ENCODE data around the gene TMSB4X. TPM values are rescaled to one million over a fixed set of nuclear protein-coding genes. Genes with fewer than 3 reads are reported as not detected.
"Not testable (repeated sequence)": the region's sequence is repeated elsewhere in the genome, so short reads cannot be mapped to it uniquely, and the experiment has no call there.

TMSB4X gene
- total RNA-seq: 1,000 to 10,000 TPM; 3,954 to 4,090 TPM
- long read RNA-seq, donor 1, transcript TMSB4X-204 (3 exons, 628 nt): major isoform, 523 of 544 reads
- long read RNA-seq, donor 1, transcript TMSB4X-203 (2 exons, 1,702 nt): minor isoform, 15 of 544 reads
- long read RNA-seq, donor 1, partial matches to known transcripts: 0 of 544 reads
- long read RNA-seq, donor 1, other reads (novel, unspliced or antisense): 6 of 544 reads
- long read RNA-seq, donor 2, transcript TMSB4X-203 (2 exons, 1,702 nt): minor isoform, 36 of 900 reads
- long read RNA-seq, donor 2, transcript TMSB4X-204 (3 exons, 628 nt): major isoform, 854 of 900 reads
- long read RNA-seq, donor 2, partial matches to known transcripts: 0 of 900 reads
- long read RNA-seq, donor 2, other reads (novel, unspliced or antisense): 9 of 900 reads

DNA sequence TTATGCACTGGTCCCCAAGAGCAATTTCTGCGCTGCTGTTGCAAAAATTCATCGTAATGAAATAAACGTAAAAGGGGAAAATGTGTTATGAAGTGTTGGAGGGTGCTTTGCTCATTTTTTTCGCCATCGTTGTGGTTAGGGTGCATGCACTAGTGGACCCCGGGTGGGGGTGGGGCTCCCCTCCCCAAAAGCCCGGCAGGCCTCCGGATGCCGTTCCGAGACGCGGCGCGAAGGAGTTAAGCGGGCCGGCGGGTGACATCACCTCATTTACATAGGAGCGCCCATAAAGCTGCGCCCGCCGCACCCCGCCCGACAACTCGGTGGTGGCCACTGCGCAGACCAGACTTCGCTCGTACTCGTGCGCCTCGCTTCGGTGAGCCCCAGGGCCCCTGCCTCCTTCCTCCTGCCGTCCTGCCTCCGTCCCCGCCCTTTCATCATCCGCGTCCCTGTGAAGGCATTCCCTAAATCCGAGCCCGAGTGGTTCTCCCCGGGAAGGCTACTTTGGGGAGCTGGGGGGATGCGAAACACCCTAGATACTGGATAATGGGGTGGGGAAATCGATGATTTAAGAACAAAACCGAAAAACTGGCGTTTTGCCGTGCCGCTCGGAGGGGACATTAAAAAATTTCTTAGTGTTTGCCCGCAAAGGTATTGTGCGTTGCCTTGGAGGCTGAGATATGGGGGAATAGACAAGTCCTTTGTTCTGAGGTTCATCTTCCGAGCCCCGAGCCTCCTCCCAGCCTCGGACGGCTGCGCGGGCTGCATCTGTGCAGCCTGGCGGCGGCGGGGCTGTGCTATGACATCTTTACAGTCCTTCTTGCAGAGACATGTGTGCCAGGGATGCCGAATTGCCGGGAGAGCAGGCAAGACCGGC lies at the start of gene TMSB4X:
Gene TMSB4X, plus strand, starts transcription at position 315 of the 874 bp plus-strand sequence.
- DNase-seq (ENCODE audit: low spot score): peak; percentile 97
- intact Hi-C loops (cut with DNase I): loop anchor here in 1 of 2 donors (5.0 kb wide), 1 partner anchor 512 kb away; no protein-coding TSS in a partner anchor

DNA sequence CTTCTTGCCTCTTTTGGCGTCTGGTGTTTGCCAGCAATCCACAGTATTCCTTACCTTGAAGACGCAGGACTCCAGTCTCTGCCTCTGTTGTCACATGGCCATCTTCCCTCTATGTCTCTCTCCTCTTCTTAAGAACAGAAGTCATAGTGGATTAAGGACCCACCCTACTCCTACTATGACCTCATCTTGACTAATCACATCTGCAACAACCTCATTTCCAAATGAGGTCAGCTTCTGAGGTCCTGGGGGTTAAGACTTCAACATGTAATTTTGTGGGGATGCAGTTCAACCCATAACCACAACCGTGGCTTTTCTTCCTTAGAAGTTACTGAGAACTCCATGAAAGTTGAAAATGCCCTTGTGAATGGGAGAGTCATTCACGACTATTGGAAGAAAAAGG lies 45.2 kb upstream of the TMSB4X start:
- intact Hi-C loops (cut with DNase I): no loop called here
- no peak for DNase-seq (ENCODE audit: low spot score)

DNA sequence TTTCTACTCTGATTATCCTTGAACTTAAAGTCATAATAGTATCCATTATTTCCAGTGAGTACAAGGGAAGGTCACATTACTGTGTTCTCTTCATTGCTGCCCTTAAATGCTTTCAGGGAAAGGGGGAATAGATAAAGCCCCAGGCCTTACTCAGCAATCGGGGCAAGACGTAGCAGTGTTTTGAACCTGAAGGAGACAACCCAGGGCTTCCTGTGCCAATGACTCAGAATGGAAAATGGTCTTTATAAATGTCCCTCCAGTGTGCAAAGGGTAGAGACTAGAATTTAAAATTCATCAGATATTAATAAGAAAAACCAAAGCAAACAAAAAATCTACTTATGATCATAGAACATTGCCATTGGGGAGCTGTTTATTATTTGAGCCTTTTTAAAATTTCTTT lies 44.8 kb upstream of the TMSB4X start:
- intact Hi-C loops (cut with DNase I): no loop called here
- DNase-seq (ENCODE audit: low spot score): no peak

DNA sequence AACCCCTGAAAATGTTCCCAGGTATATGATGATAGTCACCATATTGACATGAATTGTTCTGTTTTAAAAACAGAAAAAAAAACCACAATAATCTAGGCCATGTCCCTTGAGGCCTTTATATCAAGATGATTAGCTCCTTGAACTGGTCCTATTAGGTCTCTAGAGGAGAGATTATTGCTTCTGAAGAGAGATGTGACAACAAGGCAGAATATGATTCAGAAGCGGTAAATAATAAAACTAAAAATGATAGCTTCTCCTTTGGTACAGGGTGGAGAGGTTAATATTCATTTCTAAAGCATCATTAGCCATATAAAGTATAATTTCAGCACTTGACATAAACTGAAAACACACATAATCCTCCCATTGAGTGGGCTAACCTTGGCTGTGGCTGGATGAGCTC lies 42.7 kb upstream of the TMSB4X start:
- DNase-seq (ENCODE audit: low spot score): no peak
- intact Hi-C loops (cut with DNase I): no loop called here

DNA sequence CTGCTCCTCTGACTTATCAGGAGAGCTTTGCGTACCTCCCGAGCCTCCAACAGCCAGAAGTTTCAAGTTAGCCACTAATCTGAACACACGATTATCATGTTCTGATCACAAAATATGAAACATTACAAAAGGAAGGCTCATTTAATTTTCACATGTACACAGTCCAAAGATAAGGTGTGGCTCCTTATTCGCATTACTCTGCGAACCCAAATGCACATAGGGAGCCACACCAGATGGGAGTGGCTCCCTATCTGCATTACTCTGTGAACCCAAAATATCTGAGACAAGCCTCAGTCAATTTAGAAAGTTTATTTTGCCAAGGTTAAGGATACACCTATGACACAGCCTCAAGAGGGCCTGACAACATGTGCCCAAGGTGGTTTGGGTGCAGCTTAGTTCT lies 40.1 kb upstream of the TMSB4X start:
- intact Hi-C loops (cut with DNase I): no loop called here
- DNase-seq (ENCODE audit: low spot score): no peak

DNA sequence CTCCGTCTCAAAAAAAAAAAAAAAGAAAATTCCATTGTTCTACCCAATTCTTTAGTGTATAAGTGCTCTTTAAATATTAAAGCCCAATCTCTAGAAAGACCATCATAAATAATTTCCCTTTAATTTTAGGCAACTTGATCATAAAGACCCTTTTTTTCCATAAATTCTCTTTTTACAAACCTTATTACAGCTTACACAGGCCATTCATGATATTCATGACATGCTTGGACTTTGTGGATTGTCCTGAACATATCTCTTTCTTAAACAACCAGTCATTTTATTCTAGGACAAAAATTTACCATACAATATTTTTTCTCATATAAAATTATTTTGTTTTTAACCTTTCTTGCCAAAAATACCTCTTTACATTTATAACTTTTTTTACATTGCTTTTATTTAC lies 38.0 kb upstream of the TMSB4X start:
- intact Hi-C loops (cut with DNase I): no loop called here
- DNase-seq (ENCODE audit: low spot score): no peak

DNA sequence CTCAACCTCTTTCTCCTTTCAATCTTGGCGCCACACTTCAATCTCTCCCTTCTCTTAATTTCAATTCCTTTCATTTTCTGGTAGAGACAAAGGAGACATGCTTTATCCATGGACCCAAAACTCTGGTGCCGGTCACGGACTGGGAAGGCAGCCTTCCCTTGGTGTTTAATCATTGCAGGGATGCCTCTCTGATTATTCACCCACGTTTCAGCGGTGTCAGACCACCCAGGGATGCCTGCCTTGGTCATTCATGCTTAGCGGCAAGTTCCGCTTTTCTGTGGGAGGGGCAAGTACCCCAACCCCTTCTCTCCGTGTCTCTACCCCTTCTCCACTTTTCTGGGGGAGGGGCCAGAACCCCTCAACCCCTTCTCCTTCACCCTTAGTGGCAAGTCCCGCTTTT lies 34.4 kb upstream of the TMSB4X start:
- intact Hi-C loops (cut with DNase I); DNase-seq (ENCODE audit: low spot score): not testable (repeated sequence)

DNA sequence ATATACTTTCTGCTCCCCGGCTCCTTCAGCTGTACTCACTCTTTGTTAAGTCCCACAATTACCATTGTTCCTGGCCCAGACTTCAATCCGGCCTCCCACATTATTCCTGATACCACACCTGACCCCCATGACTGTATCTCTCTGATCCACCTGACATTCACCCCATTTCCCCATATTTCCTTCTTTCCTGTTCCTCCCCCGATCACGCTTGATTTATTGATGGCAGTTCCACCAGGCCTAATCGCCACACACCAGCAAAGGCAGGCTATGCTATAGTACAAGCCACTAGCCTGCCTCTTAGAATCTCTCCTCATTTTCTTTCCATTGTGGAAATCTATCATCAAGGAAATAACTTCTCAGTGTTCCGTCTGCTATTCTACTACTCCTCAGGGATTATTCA lies 31.3 kb upstream of the TMSB4X start:
- intact Hi-C loops (cut with DNase I); DNase-seq (ENCODE audit: low spot score): not testable (repeated sequence)

DNA sequence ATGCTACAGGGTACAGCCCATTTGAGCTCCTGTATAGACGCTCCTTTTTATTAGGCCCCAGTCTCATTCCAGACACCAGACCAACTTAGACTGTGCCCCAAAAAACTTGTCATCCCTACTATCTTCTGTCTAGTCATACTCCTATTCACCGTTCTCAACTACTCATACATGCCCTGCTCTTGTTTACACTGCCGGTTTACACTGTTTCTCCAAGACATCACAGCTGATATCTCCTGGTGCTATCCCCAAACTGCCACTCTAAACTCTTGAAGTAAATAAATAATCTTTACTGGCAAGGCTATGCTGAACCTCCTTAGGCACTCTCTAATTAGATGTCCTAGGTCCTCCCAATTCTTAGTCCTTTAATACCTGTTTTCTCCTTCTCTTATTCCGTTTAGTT lies 30.5 kb upstream of the TMSB4X start:
- DNase-seq (ENCODE audit: low spot score); intact Hi-C loops (cut with DNase I): not testable (repeated sequence)

DNA sequence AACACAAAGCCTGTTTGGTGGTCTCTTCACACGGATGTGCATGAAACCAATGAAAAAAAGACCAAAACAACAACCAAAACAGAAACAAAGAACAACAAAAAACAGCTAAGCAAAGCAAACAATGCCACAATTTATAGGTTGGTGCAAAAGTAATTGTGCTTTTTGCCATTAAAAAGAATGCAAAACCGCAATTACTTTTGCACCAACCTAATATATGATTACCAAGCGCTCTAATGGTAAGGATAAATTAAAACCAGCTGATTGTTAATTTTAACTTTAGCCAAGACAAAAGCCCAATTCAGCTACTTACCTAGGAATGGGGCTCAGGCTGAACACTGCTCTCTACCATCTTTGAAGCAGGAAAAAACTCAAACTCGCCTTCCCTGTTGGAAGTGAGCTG lies 29.4 kb upstream of the TMSB4X start:
- intact Hi-C loops (cut with DNase I): no loop called here

DNA sequence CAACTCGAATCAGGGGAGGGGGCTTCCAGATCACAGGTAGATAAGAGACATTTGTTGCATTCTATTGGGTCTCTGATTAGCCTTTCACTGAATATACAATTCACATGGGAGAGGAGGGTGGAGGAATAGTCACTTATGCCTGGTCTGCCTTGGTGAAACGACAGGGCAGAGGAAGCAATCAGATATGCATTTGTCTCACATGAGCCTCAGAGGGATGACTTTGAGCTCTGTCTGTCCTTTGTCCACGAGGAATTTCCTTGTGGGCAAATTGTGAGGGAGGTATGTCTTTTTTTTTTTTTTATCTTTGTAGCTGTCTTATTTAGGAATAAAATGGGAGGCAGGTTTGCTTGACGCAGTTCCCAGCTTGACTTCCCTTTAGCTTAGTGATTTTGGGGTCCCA lies 28.5 kb upstream of the TMSB4X start:
- intact Hi-C loops (cut with DNase I): no loop called here
- DNase-seq (ENCODE audit: low spot score): no peak

More for the DNA sequence above, 29.4 kb upstream of the TMSB4X start:
- DNase-seq (ENCODE audit: low spot score): no peak

DNA sequence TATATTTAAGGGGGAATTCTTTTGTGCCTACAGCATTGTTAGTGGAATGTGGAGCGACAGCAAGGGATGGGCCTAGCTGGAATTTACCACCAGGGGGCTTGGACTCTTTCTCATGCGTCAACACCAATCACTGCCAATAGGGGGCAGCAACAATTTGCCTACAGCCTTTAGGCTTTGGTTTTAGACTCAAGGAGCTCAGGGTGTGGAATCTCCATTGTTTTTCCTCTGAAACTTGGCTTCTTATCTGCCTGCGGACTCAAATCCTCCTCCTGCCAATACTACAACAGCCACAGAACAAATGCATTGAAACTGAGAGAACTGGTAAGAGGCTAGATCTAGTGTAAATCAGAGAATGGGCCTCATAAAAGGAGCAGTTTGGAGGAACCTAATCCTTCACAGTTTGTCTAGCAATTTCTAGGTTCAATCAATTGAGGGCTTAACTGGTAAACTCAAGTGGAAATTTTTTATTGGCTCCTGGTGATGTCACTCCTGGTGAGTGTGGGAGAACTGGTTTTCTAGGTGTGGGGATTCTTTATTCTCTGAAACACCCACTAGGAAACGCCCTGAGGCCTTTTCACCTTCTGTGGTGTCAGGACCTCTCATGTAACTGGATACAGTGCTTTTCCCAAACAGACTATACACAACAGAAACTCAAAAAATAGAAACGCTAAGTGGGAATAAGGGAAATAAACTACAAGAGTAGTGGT lies 27.9 kb upstream of the TMSB4X start:
- intact Hi-C loops (cut with DNase I): no loop called here
- no peak for DNase-seq (ENCODE audit: low spot score)

DNA sequence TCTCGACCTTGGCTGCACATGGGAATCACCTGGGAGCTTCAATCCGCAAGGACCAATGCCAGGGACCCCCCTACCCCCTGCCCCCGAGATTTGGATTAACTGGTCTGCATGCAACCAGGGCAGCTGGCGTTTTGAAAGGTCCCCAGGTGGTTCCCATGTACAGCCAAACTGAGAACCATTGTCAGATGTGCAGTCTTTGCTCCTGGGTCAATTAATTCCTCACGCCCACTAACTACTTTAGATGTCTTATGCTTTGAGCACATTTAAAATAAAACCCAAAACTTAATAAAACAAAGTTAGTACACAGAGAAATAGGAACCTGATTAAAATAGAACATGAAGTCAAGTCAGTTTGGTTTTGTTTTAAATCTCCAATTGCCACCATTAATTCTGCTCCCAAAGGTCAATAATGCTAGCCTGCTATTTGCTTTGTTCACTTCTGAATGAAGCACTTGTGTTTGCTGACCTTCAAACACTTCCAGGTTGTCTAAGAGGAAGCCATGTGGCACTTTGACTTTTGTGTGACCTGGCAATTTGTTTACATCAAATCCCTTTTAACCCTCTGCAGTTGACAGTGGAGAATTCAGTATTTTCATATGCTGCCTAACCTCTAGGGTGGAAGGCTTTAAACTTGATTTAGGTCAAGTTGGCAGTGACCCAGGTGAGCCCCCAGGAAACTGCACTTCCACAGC lies 27.2 kb upstream of the TMSB4X start:
- intact Hi-C loops (cut with DNase I): no loop called here
- no peak for DNase-seq (ENCODE audit: low spot score)

DNA sequence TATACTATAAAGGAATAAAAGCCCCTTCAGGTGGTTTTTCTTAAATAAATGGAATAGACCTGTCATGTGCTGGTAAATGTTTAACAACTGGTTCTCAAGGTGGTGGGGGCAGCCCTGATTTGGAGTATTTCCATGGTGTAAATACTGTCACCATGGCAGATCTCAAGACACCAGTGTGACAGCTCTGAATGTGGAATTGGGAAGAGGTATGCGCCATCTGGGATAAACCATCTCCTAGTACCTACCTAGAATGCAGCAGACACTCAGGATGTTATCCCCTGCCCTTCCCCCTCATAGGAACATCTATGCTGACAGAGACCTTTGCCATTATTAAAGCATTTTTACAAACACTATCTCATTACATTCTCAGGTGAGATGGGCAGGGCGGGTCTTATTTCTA lies 26.4 kb upstream of the TMSB4X start:
- DNase-seq (ENCODE audit: low spot score): no peak
- intact Hi-C loops (cut with DNase I): no loop called here

DNA sequence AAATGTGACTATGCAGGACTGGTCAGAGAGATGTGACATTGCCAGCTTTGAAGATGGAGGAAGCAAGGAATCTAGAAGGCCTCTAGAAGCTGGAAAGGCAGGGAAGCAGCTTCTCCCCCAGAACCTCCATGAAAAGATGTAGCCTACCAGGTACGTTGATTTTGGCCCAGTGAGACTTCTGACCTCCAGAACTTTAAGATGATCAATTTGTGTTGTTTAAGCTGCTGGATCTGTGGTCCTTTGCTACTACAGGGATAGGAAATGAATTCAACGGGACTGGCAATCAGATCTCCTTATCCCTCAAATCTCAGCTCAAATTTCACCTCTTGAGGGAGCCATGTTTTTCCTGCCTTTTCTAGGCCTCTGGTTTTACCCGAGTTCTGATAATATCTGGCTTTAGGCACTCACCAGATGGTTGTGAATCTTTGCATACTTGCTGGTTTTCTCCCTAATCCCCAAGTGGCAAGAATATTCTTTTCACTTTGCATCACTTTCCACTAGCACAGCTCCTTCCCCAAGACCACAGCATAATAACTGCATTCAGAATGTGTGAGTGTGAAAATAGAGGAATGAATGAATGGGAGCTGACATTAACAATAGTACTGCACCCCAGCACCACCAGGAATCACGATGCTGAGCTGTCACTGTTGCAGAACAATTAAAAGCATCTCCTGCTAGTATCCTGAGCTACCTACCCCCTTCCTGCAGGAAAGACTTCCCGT lies 25.5 kb upstream of the TMSB4X start:
- intact Hi-C loops (cut with DNase I): no loop called here
- DNase-seq (ENCODE audit: low spot score): no peak

DNA sequence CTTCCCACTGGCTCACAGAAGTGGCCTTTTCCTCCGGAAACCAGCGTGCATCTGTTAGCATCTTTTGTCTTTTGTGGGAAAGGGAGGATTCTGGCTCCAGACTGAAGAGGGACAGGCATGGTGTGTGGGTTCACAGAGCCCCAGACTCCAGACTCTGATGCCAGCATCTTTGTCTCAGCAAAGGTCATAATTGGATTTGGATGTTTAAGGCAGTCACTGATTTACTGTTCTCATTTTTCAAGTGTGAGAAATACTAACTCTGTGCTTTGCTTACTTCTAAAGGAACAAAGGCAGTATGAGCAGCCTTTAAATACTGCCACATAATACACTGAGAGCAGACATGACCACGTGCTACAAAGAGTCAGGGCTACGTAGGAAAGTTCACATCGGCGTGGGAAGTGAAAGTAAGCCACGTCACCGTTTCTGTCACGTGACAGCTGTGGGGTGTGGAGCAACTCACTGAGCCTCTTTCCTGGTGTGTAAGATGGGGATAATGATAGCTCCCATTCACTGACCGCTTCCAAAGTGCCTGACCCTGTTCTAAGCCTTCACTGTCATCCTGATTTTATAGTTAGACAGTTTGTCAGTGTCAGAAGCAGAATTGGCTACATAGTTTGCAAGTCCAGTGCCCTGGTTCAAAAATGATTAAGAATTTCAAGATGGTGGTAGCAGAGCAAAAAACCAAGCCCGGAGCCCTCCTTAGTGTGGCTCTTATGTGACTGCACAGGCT lies 24.8 kb upstream of the TMSB4X start:
- intact Hi-C loops (cut with DNase I): no loop called here
- DNase-seq (ENCODE audit: low spot score): peak; percentile 94

DNA sequence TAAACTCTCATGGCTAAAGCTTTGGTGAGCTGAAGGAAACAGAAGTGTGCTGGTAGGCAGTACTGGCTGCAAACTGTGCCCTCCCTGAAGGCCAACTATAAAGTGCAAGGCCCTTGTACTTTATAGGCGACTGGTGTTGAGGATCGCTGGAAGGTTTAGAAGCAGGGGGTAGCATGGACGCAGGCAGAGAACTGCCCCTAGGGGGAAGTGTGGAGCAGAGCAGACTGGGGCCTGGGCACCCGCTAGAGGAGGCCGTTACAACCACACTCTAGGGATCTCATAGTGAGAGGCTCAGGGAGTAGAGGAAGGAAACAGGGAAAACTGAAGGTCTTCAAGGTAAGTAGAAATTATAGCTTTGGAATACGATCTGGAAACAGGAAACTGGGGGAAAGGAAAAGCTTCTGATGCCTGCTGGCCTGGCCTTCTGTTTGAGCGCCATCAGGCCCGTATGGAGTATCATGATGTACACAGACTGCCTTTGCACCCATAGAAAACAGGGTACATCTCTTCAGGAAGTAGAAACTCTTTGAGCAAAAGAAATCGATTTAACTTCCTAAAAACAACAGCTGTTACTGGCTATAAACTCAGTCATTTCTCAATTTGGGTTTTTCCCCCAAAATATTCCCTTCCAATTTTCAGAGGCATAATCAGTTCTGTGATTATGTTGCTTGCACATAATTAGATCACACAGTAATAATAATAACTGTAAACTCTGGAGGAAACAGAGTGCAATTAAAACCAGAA lies 23.9 kb upstream of the TMSB4X start:
- intact Hi-C loops (cut with DNase I): no loop called here

More for the DNA sequence above, 23.9 kb upstream of the TMSB4X start:
- no peak for DNase-seq (ENCODE audit: low spot score)

Measured in posterior vena cava (tissue), 2 donors.